HepG2 (cell line): ENCODE measurements around the gene ZMIZ1. TPM values are rescaled to one million over a fixed set of nuclear protein-coding genes. Genes with fewer than 3 reads are reported as not detected.

Source experiments
- AKAP8 ChIP-seq: sonication (generic); formaldehyde crosslinking; IDR thresholded peaks from 2 replicates; pipeline ENCODE4 v1.5.1; 2020; ENCODE audit warnings: mild to moderate bottlenecking, missing genetic modification reagents
- CHD4 ChIP-seq: fragments of 200-600 bp; sonication (generic); IDR thresholded peaks from 2 replicates; pipeline ENCODE4 v1.7.0; 2017; ENCODE audit warnings: mild to moderate bottlenecking, low read length, borderline replicate concordance
- DR1 ChIP-seq: sonication (generic); formaldehyde crosslinking; IDR thresholded peaks from 2 replicates; pipeline ENCODE4 v1.8.0; 2021; ENCODE audit warnings: mild to moderate bottlenecking, missing genetic modification reagents, inconsistent platforms
- ESRRA ChIP-seq: sonication (generic); formaldehyde crosslinking; IDR thresholded peaks from 2 replicates; pipeline ENCODE4 v1.5.1; 2020; ENCODE audit warnings: mild to moderate bottlenecking, low read depth, missing genetic modification reagents
- KLF6 ChIP-seq: IDR thresholded peaks from 2 replicates; pipeline ENCODE4 v1.8.0; 2016; ENCODE audit warnings: missing biosample characterization, missing genetic modification reagents
- NFKB2 ChIP-seq: sonication (generic); formaldehyde crosslinking; IDR thresholded peaks from 2 replicates; pipeline ENCODE4 v1.4.0; 2020; ENCODE audit warnings: missing genetic modification reagents, borderline replicate concordance
- PPARG ChIP-seq: conservative IDR thresholded peaks from 2 replicates; pipeline ENCODE4 v1.6.1; 2016; ENCODE audit warnings: missing biosample characterization, missing genetic modification reagents
- ZBTB20 ChIP-seq: sonication (generic); formaldehyde crosslinking; IDR thresholded peaks from 2 replicates; pipeline ENCODE4 v1.8.1; 2023; ENCODE audit warnings: missing genetic modification reagents, low read depth, mild to moderate bottlenecking, borderline replicate concordance
- ZNF101 ChIP-seq: sonication (generic); formaldehyde crosslinking; IDR thresholded peaks from 2 replicates; pipeline ENCODE4 v1.4.0; 2020; ENCODE audit warnings: mild to moderate bottlenecking, low read depth, missing genetic modification reagents, borderline replicate concordance
- ZNF263 ChIP-seq: sonication (generic); formaldehyde crosslinking; IDR thresholded peaks from 2 replicates; pipeline ENCODE4 v1.4.0; 2020; ENCODE audit warnings: missing genetic modification reagents
- ZNF3 ChIP-seq: IDR thresholded peaks from 2 replicates; pipeline ENCODE4 v1.7.0; 2017; ENCODE audit warnings: inconsistent platforms
- ZNF350 ChIP-seq: sonication (generic); formaldehyde crosslinking; IDR thresholded peaks from 2 replicates; pipeline ENCODE4 v1.4.0; 2020; ENCODE audit warnings: mild to moderate bottlenecking, low read depth, missing genetic modification reagents, borderline replicate concordance
- ZNF501 ChIP-seq: sonication (generic); formaldehyde crosslinking; IDR thresholded peaks from 2 replicates; pipeline ENCODE4 v1.5.1; 2020; ENCODE audit warnings: mild to moderate bottlenecking, moderate library complexity, missing genetic modification reagents
- ZNF775 ChIP-seq: sonication (generic); formaldehyde crosslinking; IDR thresholded peaks from 2 replicates; pipeline ENCODE4 v1.4.0; 2020; ENCODE audit warnings: missing genetic modification reagents, mild to moderate bottlenecking, moderate library complexity, borderline replicate concordance
- ZSCAN22 ChIP-seq: sonication (generic); formaldehyde crosslinking; IDR thresholded peaks from 2 replicates; pipeline ENCODE4 v1.4.0; 2020; ENCODE audit warnings: mild to moderate bottlenecking, missing genetic modification reagents
- polyA plus RNA-seq, 8 experiments: library from polyadenylated mRNA; depleted of rRNA in 3 of 8; stranded (reverse) in 7 of 8; unstranded in 1 of 8; fragments of >200 nt; fragmentation: Illumina TruSeq in 4 of 8; extraction: Trizol in 4 of 8; gene quantifications; 2 replicates each; pipeline versions ENCODE4 v1.2.1 to v1.2.3, GENCODE V29; 2011 to 2016; ENCODE audit warnings: low read depth in 4 of 8, missing spikeins in 1 of 8, mixed read lengths in 1 of 8; ENCODE audit not compliant: insufficient read depth in 1 of 8
- total RNA-seq, 5 experiments: library from RNA; depleted of rRNA; stranded (reverse); fragments of >200 nt; fragmentation: Illumina TruSeq; extraction: Trizol; gene quantifications; 2 replicates each; pipeline ENCODE4 v1.2.3, GENCODE V29; 2016; ENCODE audit warnings: low read depth in 1 of 5
- TF ChIP-seq, protein P1 (sequence below): sonication (generic); formaldehyde crosslinking; IDR thresholded peaks from 2 replicates; pipeline ENCODE4 v1.8.1; 2023; ENCODE audit warnings: mild to moderate bottlenecking, inconsistent platforms, moderate library complexity, missing genetic modification reagents, borderline replicate concordance
- TF ChIP-seq, protein P2 (sequence below): sonication (generic); formaldehyde crosslinking; IDR thresholded peaks from 2 replicates; pipeline ENCODE4 v1.4.0; 2020; ENCODE audit warnings: missing genetic modification reagents
- TF ChIP-seq, protein P3 (sequence below): sonication (generic); formaldehyde crosslinking; IDR thresholded peaks from 2 replicates; pipeline ENCODE4 v1.4.0; 2020; ENCODE audit warnings: missing genetic modification reagents, borderline replicate concordance
- TF ChIP-seq, protein P4 (sequence below): sonication (generic); formaldehyde crosslinking; IDR thresholded peaks from 2 replicates; pipeline ENCODE4 v1.8.0; 2022; ENCODE audit warnings: missing genetic modification reagents, mild to moderate bottlenecking, borderline replicate concordance
- TF ChIP-seq, protein P5 (sequence below): sonication (generic); formaldehyde crosslinking; conservative IDR thresholded peaks from 2 replicates; pipeline ENCODE4 v1.8.0; 2022; ENCODE audit warnings: low read depth, missing genetic modification reagents

The ZMIZ1 gene
- total and polyA plus RNA-seq, 2 of the 13 experiments (the other 11 are each of a cell fraction or from before 2014, with no cell fraction given), result 5.3 to 10.2 TPM

DNA sequence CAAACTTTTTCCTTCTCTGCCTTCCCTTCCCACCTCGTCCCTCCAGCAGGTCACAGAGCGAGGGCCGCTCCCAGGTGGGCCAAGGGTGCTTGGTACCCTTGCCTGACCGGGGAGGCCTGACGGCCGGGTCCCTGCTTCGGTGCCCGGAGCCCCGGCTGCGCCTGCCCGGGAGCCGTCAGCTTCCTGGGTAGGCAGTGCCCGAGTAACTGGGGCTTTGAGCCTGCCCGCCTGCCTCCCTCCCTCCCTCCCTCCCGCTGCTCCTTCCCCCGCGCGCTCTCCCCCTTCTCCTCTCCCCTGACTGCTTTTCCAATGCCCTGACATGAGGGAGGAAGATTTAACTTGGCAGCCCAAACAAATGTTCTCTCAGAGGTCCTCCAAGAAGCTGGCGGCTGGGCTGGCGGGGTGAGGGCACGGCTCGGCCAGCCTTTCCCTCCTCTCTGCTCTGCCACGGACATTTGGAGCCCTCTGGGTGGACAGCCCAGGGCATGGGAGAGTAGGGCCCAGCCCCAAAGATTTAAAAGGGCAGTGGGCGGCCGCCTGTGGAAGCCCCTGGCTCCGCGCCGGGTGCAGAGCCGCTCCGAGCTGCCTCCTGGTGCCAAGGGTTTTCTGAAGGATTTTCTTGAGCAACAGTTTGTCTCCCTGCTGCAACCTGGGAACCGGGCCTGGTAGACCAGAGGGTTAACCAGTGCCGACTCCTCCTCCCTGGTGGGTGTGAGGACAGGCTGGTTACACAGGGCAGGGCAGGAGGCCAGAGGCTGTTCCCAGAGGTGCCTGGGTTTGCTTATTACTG lies 2.0 kb downstream of the ZMIZ1 start (continued):
- TF ChIP-seq ZNF350 (CRISPR knock-in tag), result no peak
- no peak; the same call in 1 of the 2 replicates for TF ChIP-seq DR1 (CRISPR knock-in tag)
- TF ChIP-seq, protein P1, sequence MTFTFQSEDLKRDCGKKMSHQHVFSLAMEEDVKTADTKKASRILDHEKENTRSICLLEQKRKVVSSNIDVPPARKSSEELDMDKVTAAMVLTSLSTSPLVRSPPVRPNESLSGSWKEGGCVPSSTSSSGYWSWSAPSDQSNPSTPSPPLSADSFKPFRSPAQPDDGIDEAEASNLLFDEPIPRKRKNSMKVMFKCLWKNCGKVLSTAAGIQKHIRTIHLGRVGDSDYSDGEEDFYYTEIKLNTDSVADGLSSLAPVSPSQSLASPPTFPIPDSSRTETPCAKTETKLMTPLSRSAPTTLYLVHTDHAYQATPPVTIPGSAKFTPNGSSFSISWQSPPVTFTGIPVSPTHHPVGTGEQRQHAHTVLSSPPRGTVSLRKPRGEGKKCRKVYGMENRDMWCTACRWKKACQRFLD, result no peak
- TF ChIP-seq ZNF775 (CRISPR knock-in tag), result no peak
- TF ChIP-seq, protein P2, sequence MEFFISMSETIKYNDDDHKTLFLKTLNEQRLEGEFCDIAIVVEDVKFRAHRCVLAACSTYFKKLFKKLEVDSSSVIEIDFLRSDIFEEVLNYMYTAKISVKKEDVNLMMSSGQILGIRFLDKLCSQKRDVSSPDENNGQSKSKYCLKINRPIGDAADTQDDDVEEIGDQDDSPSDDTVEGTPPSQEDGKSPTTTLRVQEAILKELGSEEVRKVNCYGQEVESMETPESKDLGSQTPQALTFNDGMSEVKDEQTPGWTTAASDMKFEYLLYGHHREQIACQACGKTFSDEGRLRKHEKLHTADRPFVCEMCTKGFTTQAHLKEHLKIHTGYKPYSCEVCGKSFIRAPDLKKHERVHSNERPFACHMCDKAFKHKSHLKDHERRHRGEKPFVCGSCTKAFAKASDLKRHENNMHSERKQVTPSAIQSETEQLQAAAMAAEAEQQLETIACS (CRISPR knock-in tag), result no peak; the same call in 1 of the 2 replicates
- TF ChIP-seq ZNF3 (CRISPR knock-in tag), result no peak
- TF ChIP-seq NFKB2 (CRISPR knock-in tag), result no peak
- TF ChIP-seq CHD4, result no peak
- no peak for TF ChIP-seq ZBTB20 (CRISPR knock-in tag)
- no peak for TF ChIP-seq AKAP8
- TF ChIP-seq ZNF263 (CRISPR knock-in tag), result peak; percentile 23; the same call in 1 of the 2 replicates
- no peak for TF ChIP-seq ZSCAN22 (CRISPR knock-in tag)
- TF ChIP-seq ZNF101 (CRISPR knock-in tag), result no peak
- TF ChIP-seq ZNF501 (CRISPR knock-in tag), result peak; percentile 33; the same call in 1 of the 2 replicates
- TF ChIP-seq, protein P3, sequence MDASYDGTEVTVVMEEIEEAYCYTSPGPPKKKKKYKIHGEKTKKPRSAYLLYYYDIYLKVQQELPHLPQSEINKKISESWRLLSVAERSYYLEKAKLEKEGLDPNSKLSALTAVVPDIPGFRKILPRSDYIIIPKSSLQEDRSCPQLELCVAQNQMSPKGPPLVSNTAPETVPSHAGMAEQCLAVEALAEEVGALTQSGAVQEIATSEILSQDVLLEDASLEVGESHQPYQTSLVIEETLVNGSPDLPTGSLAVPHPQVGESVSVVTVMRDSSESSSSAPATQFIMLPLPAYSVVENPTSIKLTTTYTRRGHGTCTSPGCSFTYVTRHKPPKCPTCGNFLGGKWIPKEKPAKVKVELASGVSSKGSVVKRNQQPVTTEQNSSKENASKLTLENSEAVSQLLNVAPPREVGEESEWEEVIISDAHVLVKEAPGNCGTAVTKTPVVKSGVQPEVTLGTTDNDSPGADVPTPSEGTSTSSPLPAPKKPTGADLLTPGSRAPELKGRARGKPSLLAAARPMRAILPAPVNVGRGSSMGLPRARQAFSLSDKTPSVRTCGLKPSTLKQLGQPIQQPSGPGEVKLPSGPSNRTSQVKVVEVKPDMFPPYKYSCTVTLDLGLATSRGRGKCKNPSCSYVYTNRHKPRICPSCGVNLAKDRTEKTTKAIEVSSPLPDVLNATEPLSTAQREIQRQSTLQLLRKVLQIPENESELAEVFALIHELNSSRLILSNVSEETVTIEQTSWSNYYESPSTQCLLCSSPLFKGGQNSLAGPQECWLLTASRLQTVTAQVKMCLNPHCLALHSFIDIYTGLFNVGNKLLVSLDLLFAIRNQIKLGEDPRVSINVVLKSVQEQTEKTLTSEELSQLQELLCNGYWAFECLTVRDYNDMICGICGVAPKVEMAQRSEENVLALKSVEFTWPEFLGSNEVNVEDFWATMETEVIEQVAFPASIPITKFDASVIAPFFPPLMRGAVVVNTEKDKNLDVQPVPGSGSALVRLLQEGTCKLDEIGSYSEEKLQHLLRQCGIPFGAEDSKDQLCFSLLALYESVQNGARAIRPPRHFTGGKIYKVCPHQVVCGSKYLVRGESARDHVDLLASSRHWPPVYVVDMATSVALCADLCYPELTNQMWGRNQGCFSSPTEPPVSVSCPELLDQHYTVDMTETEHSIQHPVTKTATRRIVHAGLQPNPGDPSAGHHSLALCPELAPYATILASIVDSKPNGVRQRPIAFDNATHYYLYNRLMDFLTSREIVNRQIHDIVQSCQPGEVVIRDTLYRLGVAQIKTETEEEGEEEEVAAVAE, result no peak
- TF ChIP-seq, protein P4, sequence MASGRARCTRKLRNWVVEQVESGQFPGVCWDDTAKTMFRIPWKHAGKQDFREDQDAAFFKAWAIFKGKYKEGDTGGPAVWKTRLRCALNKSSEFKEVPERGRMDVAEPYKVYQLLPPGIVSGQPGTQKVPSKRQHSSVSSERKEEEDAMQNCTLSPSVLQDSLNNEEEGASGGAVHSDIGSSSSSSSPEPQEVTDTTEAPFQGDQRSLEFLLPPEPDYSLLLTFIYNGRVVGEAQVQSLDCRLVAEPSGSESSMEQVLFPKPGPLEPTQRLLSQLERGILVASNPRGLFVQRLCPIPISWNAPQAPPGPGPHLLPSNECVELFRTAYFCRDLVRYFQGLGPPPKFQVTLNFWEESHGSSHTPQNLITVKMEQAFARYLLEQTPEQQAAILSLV, result no peak
- TF ChIP-seq PPARG (CRISPR knock-in tag), result no peak
- TF ChIP-seq, protein P5, sequence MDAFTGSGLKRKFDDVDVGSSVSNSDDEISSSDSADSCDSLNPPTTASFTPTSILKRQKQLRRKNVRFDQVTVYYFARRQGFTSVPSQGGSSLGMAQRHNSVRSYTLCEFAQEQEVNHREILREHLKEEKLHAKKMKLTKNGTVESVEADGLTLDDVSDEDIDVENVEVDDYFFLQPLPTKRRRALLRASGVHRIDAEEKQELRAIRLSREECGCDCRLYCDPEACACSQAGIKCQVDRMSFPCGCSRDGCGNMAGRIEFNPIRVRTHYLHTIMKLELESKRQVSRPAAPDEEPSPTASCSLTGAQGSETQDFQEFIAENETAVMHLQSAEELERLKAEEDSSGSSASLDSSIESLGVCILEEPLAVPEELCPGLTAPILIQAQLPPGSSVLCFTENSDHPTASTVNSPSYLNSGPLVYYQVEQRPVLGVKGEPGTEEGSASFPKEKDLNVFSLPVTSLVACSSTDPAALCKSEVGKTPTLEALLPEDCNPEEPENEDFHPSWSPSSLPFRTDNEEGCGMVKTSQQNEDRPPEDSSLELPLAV (CRISPR knock-in tag), result no peak
- no peak for TF ChIP-seq KLF6 (CRISPR knock-in tag)
- no peak for TF ChIP-seq ESRRA (CRISPR knock-in tag)
